AG04449 (cell line): Measurements from ENCODE around the gene SPNS2.

Experiments used
- CTCF ChIA-PET: fragments of 350-600 bp; formaldehyde crosslinking; extraction: SDS; loops from one replicate; lab custom pipeline; 2021; ENCODE audit warnings: antibody characterized with exemption; lab: Yijun Ruan, JAX
- POLR2A ChIA-PET: fragments of 400-600, 350-600 bp; formaldehyde crosslinking; extraction: SDS; loops from one replicate; lab custom pipeline; 2020; ENCODE audit warnings: antibody characterized with exemption, inconsistent platforms; lab: Yijun Ruan, JAX
- DNase-seq: peaks from one replicate; pipeline ENCODE4 v3.0.0-alpha.2; 2010; ENCODE audit warnings: low read depth, low spot score
- H3K4me3 ChIP-seq: 2 replicates; pipeline ENCODE4 v1.5.1; 2011; ENCODE audit warnings: low read depth, mild to moderate bottlenecking, control low read depth, low read length
- CTCF ChIP-seq: IDR thresholded peaks from one replicate; pipeline ENCODE4 v1.5.1; 2011; ENCODE audit warnings: mild to moderate bottlenecking, moderate library complexity, low read length, control low read depth, inconsistent platforms; ENCODE audit not compliant: insufficient read depth; ENCODE audit errors: missing control alignments

Gene SPNS2

DNA sequence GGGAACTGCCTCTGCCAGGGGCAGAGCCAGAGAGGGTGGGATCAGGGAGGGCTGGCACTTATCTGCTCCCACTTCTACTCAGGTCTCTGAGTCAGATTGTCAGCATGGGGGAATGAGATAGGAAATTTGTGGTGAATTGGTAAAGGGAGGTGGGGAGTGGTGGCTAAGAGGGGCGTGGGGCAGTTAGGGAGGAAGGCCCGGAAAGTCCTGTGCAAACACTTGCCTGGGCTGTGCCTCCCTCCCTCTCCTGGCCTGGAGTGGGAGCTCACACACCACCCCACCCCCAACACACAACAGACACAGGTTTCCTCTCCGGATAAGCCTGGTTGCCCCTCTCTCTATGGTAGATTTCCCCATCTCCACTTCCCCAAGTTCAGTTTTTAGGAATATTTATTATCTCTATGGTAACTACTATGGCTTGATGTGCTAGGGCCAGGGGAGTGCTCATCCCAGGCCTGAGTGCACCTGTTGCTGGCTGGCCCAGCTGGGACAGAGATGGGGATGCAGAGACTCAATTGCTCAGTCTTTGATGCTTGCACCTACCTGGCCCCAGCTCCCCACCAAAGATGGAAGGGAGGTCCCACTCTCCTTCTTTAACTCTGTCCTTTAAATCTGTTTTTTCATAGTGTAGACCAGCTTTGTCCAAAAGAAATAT is 2.7 kb downstream of the SPNS2 start:
- ChIA-PET CTCF (no interaction called here), POLR2A (no interaction called here)
- no peak overlapping the region for H3K4me3 ChIP-seq
- DNase-seq = no peak
- TF ChIP-seq CTCF = no peak

GRCh38 chr17:4502466-4503154 is 3.9 kb downstream of the SPNS2 start:
- POLR2A ChIA-PET = no interaction called here

GRCh38 chr17:4503283-4504025 is 4.8 kb downstream of the SPNS2 start:
- no peak for TF ChIP-seq CTCF
- ChIA-PET CTCF (interaction anchor here (0.6 to 1.0 kb wide), 2 partner anchors 61 to 63 kb away, joined by 3 read pairs; no protein-coding TSS in a partner anchor), POLR2A (no interaction called here)
- no peak for DNase-seq
- H3K4me3 ChIP-seq = no peak overlapping the region

More at GRCh38 chr17:4502466-4503154, 3.9 kb downstream of the SPNS2 start:
- H3K4me3 ChIP-seq = no peak overlapping the region
- CTCF ChIA-PET = interaction anchor here (0.6 kb wide), 1 partner anchor 62 kb away, joined by 3 read pairs; no protein-coding TSS in a partner anchor
- no peak for TF ChIP-seq CTCF
- no peak for DNase-seq

DNA sequence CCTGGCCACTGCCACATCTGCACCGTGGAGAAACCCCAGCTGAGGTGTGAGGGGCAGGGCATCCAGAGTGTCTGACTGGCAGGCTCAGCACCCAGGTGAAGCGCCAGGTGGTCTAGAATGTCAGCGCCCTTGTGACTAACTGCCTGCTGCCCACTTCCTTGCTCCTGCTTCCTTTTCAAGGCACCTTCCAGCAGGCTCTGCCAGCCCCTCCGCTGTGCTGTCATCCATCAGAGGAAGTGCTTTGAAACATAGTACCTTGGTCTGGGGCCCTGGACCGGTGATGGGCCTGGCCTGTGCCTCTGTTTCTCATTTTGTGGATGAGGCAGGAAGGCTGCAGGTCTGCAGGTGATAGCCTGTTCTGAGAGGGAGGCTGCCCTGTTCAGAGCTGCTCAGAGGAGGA is 5.5 kb downstream of the SPNS2 start:
- H3K4me3 ChIP-seq = no peak overlapping the region
- TF ChIP-seq CTCF = no peak
- CTCF ChIA-PET = interaction anchor here (1.0 kb wide), 1 partner anchor 63 kb away, joined by 3 read pairs; no protein-coding TSS in a partner anchor
- POLR2A ChIA-PET = no interaction called here
- DNase-seq = no peak

GRCh38 chr17:4505187-4505586 is 6.5 kb downstream of the SPNS2 start:
- no peak for DNase-seq
- POLR2A ChIA-PET = no interaction called here
- TF ChIP-seq CTCF = no peak
- CTCF ChIA-PET = no interaction called here
- no peak overlapping the region for H3K4me3 ChIP-seq
